Measurements from ENCODE around the gene GLI3.

DNA sequence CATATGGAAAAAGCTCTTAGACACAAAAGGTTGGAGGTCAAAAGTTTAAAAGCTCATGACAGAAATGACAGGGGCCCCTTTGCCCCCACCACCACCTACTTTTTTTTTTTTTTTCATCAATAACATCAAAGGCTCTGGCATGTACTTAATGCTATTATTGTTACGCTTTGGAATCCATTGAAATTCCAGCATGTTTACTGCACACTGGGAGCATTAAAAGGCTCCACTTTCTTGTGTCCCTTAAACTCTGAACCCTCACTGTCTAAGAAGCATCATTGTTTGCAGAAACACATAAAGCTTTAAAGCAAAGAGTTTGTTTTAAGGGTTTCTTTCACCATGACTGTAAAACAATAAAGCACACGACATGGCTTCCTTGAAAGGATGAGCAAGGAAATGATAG, 149.4 kb downstream of the GLI3 start:
- no peak for TF ChIP-seq RAD21 (IDR thresholded peaks at IDR 0.05; ENCODE audit: low read length)
- TF ChIP-seq BHLHE40 (IDR thresholded peaks at IDR 0.05; ENCODE audit: low read depth, low read length) = no peak
- TF ChIP-seq, protein P1, sequence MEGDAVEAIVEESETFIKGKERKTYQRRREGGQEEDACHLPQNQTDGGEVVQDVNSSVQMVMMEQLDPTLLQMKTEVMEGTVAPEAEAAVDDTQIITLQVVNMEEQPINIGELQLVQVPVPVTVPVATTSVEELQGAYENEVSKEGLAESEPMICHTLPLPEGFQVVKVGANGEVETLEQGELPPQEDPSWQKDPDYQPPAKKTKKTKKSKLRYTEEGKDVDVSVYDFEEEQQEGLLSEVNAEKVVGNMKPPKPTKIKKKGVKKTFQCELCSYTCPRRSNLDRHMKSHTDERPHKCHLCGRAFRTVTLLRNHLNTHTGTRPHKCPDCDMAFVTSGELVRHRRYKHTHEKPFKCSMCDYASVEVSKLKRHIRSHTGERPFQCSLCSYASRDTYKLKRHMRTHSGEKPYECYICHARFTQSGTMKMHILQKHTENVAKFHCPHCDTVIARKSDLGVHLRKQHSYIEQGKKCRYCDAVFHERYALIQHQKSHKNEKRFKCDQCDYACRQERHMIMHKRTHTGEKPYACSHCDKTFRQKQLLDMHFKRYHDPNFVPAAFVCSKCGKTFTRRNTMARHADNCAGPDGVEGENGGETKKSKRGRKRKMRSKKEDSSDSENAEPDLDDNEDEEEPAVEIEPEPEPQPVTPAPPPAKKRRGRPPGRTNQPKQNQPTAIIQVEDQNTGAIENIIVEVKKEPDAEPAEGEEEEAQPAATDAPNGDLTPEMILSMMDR (conservative IDR thresholded peaks at IDR 0.05; ENCODE audit: low read depth, low read length) = no peak
- no peak for TF ChIP-seq POLR2A (IDR thresholded peaks at IDR 0.05; ENCODE audit: low read depth, low read length)
- TF ChIP-seq RFX5 (IDR thresholded peaks at IDR 0.05; ENCODE audit: low read depth, low read length) = no peak
- no peak for TF ChIP-seq ELK1 (IDR thresholded peaks at IDR 0.05; ENCODE audit: borderline replicate concordance, low read depth, low read length)

Data from IMR-90 (cell line).